Endothelial cell of umbilical vein (primary cell): Measurements from ENCODE around the gene TFAM. TPM values are rescaled to one million over a fixed set of nuclear protein-coding genes. Genes with fewer than 3 reads are reported as not detected.

Source experiments
- BruUV-seq: library from RNA; stranded (reverse); fragments of 400-500 nt; replicated peaks from 2 replicates; lab custom pipeline; 2021; lab: Mats Ljungman, UMichigan
- CTCF ChIA-PET: fragments of 300-600, 350-600 bp; sonication (Branson Sonifier 250); formaldehyde crosslinking; loops from one replicate; lab custom pipeline; 2021; ENCODE audit warnings: antibody characterized with exemption, inconsistent platforms; lab: Charles Lee
- POLR2A ChIA-PET: fragments of 300-600, 350-600 bp; sonication (Branson Sonifier 250); formaldehyde crosslinking; loops from one replicate; lab custom pipeline; 2021; ENCODE audit warnings: antibody characterized with exemption, inconsistent platforms; lab: Charles Lee
- DNase-seq: peaks from one replicate; pipeline ENCODE4 v3.0.0-alpha.2; 2011; ENCODE audit warnings: low read depth, low spot score
- FAIRE-seq: peaks from 2 replicates; lab custom pipeline; 2011; peaks lifted over from hg19 to GRCh38; lab: Jason Lieb, UNC
- H2AFZ ChIP-seq: 2 replicates; pipeline ENCODE4 v1.6.0; 2012; ENCODE audit warnings: low read depth, low read length, control low read depth, inconsistent platforms
- H3K27ac ChIP-seq: 2 replicates; pipeline ENCODE4 v1.5.1; 2011; ENCODE audit warnings: low read depth, mild to moderate bottlenecking, control low read depth, low read length, moderate library complexity; ENCODE audit not compliant: insufficient read depth
- H3K27me3 ChIP-seq, 2 experiments: 2 replicates each; pipeline versions ENCODE4 v1.6.0 to v1.6.1; 2011; ENCODE audit warnings: low read length in 2 of 2, mixed read lengths in 1 of 2; ENCODE audit not compliant: control insufficient read depth in 2 of 2, insufficient read depth in 2 of 2
- H3K36me3 ChIP-seq, 2 experiments: 2 replicates in 1 of 2; 3 replicates in 1 of 2; pipeline ENCODE4 v1.5.1; 2011; ENCODE audit warnings: low read length in 2 of 2, mild to moderate bottlenecking in 1 of 2, moderate library complexity in 1 of 2; ENCODE audit not compliant: control insufficient read depth in 2 of 2, insufficient read depth in 2 of 2; ENCODE audit errors: extremely low read depth in 1 of 2
- H3K4me1 ChIP-seq: 3 replicates; pipeline ENCODE4 v1.5.1; 2011; ENCODE audit warnings: mild to moderate bottlenecking, low read length; ENCODE audit not compliant: control insufficient read depth, insufficient read depth; ENCODE audit errors: extremely low read depth
- H3K4me2 ChIP-seq: 2 replicates; pipeline ENCODE4 v1.6.1; 2011; ENCODE audit warnings: low read length, control low read depth, mixed read lengths; ENCODE audit not compliant: insufficient read depth
- H3K4me3 ChIP-seq, 3 experiments: fragments of 200-600 bp in 1 of 3; sonication (generic), shearing (Covaris generic) in 1 of 3; replicated peaks in 1 of 3; 2 replicates each; pipeline ENCODE4 v1.5.1; 2011 to 2016; ENCODE audit warnings: control low read depth in 3 of 3, low read length in 3 of 3, mild to moderate bottlenecking in 2 of 3, inconsistent platforms in 1 of 3, low read depth in 1 of 3, moderate library complexity in 1 of 3; ENCODE audit not compliant: insufficient read depth in 1 of 3
- H3K79me2 ChIP-seq: 2 replicates; pipeline ENCODE4 v1.6.0; 2012; ENCODE audit warnings: low read length, inconsistent platforms; ENCODE audit not compliant: control insufficient read depth, insufficient read depth
- H3K9ac ChIP-seq: replicated peaks from 2 replicates; pipeline ENCODE3; 2011; ENCODE audit warnings: low read length, control low read depth; ENCODE audit not compliant: insufficient read depth; ENCODE audit errors: extremely low read depth
- H3K9me1 ChIP-seq: replicated peaks from 3 replicates; pipeline ENCODE4 v1.6.0; 2011; ENCODE audit warnings: mild to moderate bottlenecking, low read length; ENCODE audit not compliant: control insufficient read depth, insufficient read depth; ENCODE audit errors: extremely low read depth
- H3K9me3 ChIP-seq: replicated peaks from 2 replicates; pipeline ENCODE4 v1.5.1; 2012; ENCODE audit warnings: low read length, inconsistent platforms; ENCODE audit not compliant: control insufficient read depth, insufficient read depth
- H4K20me1 ChIP-seq: replicated peaks from 2 replicates; pipeline ENCODE3; 2011; ENCODE audit warnings: mild to moderate bottlenecking, low read length; ENCODE audit not compliant: control insufficient read depth, insufficient read depth; ENCODE audit errors: extremely low read depth
- EZH2 ChIP-seq: IDR thresholded peaks from 2 replicates; pipeline ENCODE4 v1.6.1; 2012; ENCODE audit warnings: borderline replicate concordance, low read depth, mild to moderate bottlenecking, moderate library complexity, low read length, inconsistent platforms; ENCODE audit not compliant: severe bottlenecking
- FOS ChIP-seq: IDR thresholded peaks from 2 replicates; pipeline ENCODE4 v1.6.1; 2011; ENCODE audit warnings: mild to moderate bottlenecking, low read length, moderate library complexity, borderline replicate concordance; ENCODE audit not compliant: insufficient read depth
- GATA2 ChIP-seq: IDR thresholded peaks from 2 replicates; pipeline ENCODE4 v1.7.0; 2011; ENCODE audit warnings: low read depth, mild to moderate bottlenecking, moderate library complexity, mixed read lengths, low read length; ENCODE audit not compliant: insufficient read length, insufficient read depth
- JUN ChIP-seq: IDR thresholded peaks from 2 replicates; pipeline ENCODE4 v1.6.1; 2011; ENCODE audit warnings: borderline replicate concordance, low read depth; ENCODE audit not compliant: insufficient read length, insufficient read depth
- MYC ChIP-seq: IDR thresholded peaks from one replicate; pipeline ENCODE4 v1.6.1; 2011; ENCODE audit warnings: mild to moderate bottlenecking, low read depth, low read length
- POLR2A ChIP-seq: IDR thresholded peaks from 2 replicates; pipeline ENCODE4 v1.6.1; 2012; ENCODE audit warnings: low read depth, mild to moderate bottlenecking, control low read depth, low read length
- POLR2AphosphoS5 ChIP-seq: IDR thresholded peaks from 2 replicates; pipeline ENCODE4 v1.6.1; 2012; ENCODE audit warnings: low read depth, mild to moderate bottlenecking, control low read depth, low read length, moderate library complexity; ENCODE audit not compliant: insufficient read depth
- dilution Hi-C: fragments of 300-500 bp; cut with MboI; formaldehyde crosslinking; loops from one replicate; pipeline ENCODE4 v1.15.0; 2019; ENCODE audit warnings: low sequenced_read_pairs; ENCODE audit not compliant: extremely low pct_ligation_motif_present
- intact Hi-C: fragments of 100-400 bp; cut with micrococcal nuclease; formaldehyde crosslinking; loops from one replicate; pipeline ENCODE4 v1.10.0; 2022
- polyA plus RNA-seq, 4 experiments: library from polyadenylated mRNA; depleted of rRNA in 3 of 4; stranded (reverse) in 3 of 4; unstranded in 1 of 4; fragments of >200 nt; gene quantifications; 2 replicates each; pipeline versions ENCODE4 v1.2.1 to v1.2.3, GENCODE V29; 2011 to 2012; ENCODE audit warnings: missing spikeins in 1 of 4
- total RNA-seq: library from RNA; stranded (reverse); gene quantifications from 2 replicates; pipeline ENCODE4 v1.2.3, GENCODE V29; 2021
- TF ChIP-seq, protein P1 (sequence below), 2 donors: IDR thresholded peaks; 1 replicate in 1 of 2; 2 replicates in 1 of 2; pipeline ENCODE4 v1.5.1; 2011; ENCODE audit warnings: low read length in 2 of 2, mild to moderate bottlenecking in 2 of 2, moderate library complexity in 2 of 2, control low read depth in 1 of 2, inconsistent platforms in 1 of 2, low read depth in 1 of 2; ENCODE audit not compliant: insufficient read depth in 1 of 2; ENCODE audit errors: extremely low read depth in 1 of 2
- TF ChIP-seq, protein P2 (sequence below): IDR thresholded peaks from 2 replicates; pipeline ENCODE4 v1.6.1; 2011; ENCODE audit not compliant: insufficient read depth, insufficient read length

Gene TFAM
- total and polyA plus RNA-seq, 2 donors (not counting 3 experiments of a cell fraction or from before 2014, with no cell fraction given): 21.3 to 45.1 TPM

GRCh38 chr10:58358947-58359346, 26.3 kb upstream of the TFAM start:
- Histone ChIP-seq H3K27ac (no peak overlapping the region), H3K4me1 (peaks cover 11% of the 10 kb centered on the region), H3K79me2 (peaks cover 16% of the 10 kb centered on the region), H3K9me1 (no peaks in the 10 kb centered on the region), H4K20me1 (no peaks in the 10 kb centered on the region), H3K4me2 (no peak overlapping the region), H3K9ac (no peak overlapping the region), H3K9me3 (no peaks in the 10 kb centered on the region), H2AFZ (no peak overlapping the region), H3K27me3 (no peaks in the 10 kb centered on the region), H3K4me3 (no peak overlapping the region), H3K36me3 (no peaks in the 10 kb centered on the region)
- ChIA-PET POLR2A (no interaction called here), CTCF (interaction anchor here (0.7 kb wide), 2 partner anchors 8 to 18 kb away, joined by 3 to 4 read pairs; no protein-coding TSS in a partner anchor)
- no peak for TF ChIP-seq MYC
- no peak for TF ChIP-seq GATA2
- TF ChIP-seq FOS: no peak
- TF ChIP-seq, protein P1, sequence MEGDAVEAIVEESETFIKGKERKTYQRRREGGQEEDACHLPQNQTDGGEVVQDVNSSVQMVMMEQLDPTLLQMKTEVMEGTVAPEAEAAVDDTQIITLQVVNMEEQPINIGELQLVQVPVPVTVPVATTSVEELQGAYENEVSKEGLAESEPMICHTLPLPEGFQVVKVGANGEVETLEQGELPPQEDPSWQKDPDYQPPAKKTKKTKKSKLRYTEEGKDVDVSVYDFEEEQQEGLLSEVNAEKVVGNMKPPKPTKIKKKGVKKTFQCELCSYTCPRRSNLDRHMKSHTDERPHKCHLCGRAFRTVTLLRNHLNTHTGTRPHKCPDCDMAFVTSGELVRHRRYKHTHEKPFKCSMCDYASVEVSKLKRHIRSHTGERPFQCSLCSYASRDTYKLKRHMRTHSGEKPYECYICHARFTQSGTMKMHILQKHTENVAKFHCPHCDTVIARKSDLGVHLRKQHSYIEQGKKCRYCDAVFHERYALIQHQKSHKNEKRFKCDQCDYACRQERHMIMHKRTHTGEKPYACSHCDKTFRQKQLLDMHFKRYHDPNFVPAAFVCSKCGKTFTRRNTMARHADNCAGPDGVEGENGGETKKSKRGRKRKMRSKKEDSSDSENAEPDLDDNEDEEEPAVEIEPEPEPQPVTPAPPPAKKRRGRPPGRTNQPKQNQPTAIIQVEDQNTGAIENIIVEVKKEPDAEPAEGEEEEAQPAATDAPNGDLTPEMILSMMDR (IDR thresholded peaks at IDR 0.05; ENCODE audit: extremely low read depth in 1 of 2, insufficient read depth in 1 of 2, low read depth in 1 of 2, low read length in 2 of 2): no peak
- TF ChIP-seq, protein P2, sequence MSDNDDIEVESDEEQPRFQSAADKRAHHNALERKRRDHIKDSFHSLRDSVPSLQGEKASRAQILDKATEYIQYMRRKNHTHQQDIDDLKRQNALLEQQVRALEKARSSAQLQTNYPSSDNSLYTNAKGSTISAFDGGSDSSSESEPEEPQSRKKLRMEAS: no peak
- TF ChIP-seq POLR2A: no peak
- TF ChIP-seq JUN: no peak
- TF ChIP-seq POLR2AphosphoS5: no peak
- TF ChIP-seq EZH2: no peak
- no peak for FAIRE-seq
- BruUV-seq: no TSS peak
- DNase-seq: no peak
- intact Hi-C loops (no loop called here), dilution Hi-C loops (no loop called here)
